Erythroblast (primary cell): Measurements from ENCODE around the gene ASB1.

Experiments used
- GATA1 ChIP-seq: IDR thresholded peaks from 2 replicates; pipeline ENCODE4 v1.6.1; 2011; ENCODE audit warnings: low read depth, mild to moderate bottlenecking, control low read depth, low read length, moderate library complexity
- POLR2A ChIP-seq: IDR thresholded peaks from 2 replicates; pipeline ENCODE4 v1.6.1; 2011; ENCODE audit warnings: mild to moderate bottlenecking, low read length

DNA sequence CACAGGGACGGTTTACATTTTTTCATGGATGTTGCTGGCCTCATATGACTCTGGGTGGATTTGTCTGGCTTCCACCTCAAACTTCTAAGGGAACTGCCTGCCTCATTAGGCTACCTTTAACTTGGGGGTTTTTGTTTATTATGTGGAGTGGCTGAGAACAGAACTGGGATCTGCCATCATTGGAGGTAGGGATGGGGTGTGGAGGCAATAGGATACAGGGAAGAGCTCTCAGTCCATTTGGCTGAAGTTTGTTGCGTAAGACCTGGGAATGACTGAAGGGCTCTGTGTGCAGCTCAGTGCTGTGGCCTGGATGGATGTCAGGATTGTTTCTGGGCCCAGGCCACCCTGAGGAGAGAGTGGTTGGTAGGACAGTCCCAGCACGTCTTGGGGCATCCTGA is 31.2 kb downstream of the ASB1 start:
- TF ChIP-seq POLR2A, result no peak
- no peak for TF ChIP-seq GATA1
